Activated CD4-positive, alpha-beta T cell treated with anti-CD3 and anti-CD28 coated beads for 48 hours (primary cell): ENCODE measurements around the gene RASAL3.
A peak's percentile ranks its signal among the peaks of the same experiment; 100 is the strongest.

ENCODE experiments used
- DNase-seq: peaks from one replicate; pipeline ENCODE4 v3.0.0-alpha.2; 2020

The RASAL3 gene

DNA sequence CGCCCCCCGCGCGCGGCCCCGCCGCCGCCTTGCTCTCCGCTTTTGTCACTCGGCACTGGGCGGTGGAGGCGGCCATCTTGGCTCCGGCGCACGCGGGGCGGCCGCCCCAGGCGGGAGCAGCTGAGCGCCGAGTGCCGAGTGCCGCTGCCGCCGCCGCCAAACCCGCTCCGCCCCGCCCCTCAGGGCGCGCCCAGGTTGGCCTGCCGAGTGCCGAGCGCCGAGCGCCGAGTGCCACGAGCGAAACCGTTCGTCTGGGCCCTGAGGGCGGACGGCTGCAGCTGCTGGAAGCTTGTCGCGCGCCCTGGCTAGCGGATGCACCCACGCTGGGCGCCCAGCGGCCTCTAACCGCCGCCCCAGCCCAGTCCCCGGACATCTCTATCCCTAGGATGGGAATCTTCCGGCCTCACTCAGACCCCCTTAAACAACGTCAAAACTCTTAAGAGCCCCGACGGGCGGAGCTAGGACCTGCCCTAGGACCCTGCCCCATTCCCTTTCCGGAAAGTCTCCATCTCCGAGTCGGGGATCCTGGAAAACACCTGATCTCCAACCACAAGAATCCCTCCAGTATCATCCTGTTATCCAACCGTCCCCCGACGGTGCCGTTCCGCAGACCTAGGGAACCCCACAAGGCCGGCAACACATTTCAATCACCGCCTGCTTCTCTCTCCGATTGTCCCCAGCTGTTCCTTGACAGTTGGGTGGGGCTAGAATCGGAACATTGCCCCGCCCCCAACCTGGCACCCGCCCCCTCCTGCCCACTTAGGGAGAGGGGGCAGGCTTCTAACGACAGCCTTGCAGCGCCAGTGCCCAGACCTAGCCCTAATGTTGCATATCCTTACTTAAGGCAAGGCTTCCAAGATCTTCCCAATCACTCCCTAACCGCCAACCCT lies 31.5 kb downstream of the RASAL3 start:
- DNase-seq, result peak; percentile 95

DNA sequence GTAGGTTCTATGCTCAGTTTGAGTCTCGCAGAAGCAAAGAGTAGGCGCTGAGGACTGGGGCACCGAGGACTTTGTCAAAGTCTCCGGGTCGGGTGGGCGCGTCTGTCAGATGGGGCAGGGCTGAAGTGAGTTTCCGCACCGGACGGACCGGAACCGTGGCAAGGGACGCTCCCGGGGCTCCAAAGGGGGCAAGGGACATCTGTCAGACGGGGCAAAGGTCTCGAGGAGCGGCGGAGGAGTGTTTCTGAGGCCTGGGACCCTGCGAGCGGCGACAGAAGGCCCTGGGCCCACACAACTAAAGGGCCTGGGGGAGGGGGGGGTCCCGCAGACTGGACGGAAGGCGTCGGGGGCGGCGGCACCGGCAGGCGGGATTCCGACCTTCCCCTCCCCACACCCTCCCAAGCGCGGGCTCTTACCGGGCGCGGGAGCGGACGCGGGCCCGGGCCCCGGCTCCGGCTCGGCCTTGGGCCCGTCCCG lies 32.3 kb downstream of the RASAL3 start:
- peak; percentile 47 for DNase-seq

DNA sequence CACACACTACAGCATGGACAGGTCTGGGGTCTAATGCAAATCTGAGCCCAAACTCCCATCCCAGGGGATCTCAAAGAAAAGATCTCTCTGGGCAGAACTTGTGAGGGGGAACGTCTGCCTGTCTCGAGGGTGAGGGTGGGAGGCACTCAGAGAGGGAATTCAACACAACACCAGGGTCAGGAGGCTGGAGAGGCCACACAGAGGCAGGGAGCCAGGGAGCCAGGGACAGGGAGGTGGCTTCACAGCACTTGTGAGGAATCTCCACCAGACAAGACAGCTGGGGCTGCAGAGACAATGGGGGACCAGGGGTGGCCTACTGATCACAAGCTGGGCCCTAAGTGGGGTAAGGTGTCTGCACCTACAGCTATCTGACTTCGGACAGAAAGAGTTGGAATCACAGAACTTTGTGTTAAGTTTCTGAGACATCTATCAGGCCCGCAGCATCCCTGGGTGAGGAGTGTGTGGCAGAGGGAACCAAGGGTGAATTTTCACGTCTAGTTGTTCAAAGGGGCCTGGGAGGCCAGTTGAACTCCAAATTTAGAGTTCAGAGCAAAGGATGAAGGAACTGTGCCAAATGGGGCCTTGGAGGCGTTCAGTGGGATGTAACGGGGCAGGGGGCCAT lies 32.8 kb downstream of the RASAL3 start:
- no peak for DNase-seq

DNA sequence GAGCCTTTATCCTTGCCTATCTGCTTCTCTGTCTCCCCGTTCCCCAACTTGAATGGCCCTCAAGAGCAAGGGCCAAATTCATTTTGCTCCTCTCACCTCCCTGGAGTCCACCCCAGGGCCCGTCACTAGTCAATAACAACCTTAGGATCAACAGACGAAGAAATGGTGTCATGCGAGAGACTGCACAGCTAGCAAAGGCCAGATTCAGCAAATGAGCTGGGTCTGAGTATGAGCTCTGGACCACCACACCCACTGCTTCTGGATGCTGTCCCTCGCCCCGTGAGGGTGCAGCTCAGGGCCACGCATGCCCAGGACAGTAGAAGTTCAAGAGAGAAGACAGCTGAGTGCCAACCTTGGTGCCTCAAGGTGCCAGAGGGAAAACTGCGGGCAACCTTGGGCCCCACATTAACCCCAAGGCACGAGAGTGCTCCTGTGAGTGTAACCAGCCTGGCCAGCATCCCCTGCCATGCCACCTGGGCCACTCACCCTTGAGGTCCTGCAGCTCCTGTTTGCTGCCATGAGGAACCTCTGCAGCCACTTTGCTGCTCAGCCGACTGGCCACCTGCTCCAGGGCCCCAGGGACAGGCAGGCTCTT lies 33.7 kb downstream of the RASAL3 start:
- no peak for DNase-seq

DNA sequence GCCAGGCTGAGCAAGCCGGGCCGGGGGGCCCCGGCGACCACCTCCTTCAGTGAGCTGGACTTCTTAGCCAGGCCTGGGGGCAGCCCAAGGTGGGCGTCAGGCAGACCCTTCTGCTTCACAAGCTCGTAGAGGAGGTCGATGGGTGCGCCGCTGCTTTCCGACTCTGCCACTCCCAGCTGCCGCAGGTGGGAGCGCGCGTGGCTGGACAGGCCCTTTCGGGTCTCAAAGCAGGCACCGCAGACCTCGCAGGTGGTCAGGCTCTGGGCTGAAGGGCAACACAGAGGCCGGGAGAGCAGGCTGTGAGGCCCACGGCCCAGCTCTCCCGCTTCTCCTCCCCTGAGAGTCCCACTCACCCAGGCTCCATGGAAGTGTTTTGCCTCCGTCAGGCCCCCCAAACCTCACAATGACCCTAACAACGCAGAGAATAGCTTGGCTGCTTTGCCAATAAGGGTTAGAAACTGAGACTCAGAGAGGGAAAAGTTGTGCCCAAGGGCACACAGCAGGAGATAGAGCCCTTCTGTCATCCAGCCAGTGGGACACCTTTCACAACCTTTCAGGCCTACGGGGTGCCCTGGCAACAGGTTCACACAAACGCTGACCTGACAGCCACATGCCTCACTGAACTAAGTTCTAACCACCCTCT lies 34.4 kb downstream of the RASAL3 start:
- DNase-seq, result no peak

DNA sequence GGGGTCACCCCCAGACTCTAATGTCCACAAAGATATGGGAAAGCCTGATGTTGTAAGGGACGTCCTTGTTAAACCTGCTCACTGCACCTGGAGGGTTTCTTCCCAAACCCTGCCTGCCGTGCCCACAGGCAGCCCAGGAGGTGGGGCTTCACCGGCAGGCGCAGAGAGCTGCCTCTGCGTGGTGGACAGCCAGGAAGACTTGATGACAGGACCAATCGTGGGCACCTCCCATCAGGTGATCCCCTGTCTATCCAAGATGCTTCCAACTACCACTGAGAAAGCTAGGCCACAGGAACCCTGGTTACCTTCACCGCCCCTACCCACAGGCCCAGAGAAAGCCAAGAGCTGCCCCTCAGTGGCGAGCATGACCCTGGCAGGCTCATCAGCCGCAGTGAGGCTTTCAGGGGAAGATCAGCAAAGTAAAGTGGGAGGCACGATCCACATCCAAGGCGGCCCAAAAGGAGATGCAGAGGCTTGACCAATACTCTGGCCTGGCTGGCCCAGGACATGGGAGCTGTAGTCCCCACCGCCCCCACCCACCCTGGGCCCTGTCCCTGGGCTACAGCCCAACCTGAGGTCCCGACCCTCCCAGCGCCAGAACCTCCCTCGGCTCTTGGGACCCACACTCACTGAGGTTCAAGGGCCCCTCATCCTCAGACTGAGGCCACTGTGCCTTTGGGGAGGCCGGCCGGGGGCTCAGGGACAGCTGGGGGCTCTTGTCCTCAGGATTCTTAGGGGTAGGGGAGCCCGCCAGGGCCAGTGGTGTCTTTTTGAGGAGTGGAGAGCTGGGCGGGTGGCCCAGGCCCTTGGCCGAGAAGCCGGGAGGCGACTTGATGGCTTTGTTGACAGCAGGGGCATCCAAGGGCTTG lies 35.2 kb downstream of the RASAL3 start:
- no peak for DNase-seq

DNA sequence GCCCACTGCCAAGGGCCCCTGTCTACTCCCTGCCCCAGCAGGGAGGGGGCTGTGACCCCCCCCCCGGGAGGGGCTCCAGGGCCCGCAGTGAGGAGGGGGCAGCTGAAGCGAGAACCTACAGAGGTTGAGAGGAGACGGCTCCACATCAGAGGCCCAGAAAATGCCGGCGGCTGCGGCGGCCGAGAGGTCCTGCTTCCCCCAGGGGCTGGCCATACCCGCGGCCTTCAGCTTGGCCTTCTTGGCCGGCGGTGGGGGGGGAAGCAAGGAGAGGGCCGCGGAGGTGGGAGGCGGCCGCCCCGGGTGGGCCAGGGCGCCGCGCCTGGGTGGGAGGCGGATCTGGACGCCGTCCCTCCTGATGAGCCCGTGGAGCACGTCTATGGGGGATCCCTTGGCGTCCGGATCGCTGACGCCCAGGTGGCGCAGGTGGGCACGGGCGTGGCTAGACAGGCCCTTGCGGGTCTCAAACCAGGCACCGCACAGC lies 36.3 kb downstream of the RASAL3 start:
- no peak for DNase-seq

DNA sequence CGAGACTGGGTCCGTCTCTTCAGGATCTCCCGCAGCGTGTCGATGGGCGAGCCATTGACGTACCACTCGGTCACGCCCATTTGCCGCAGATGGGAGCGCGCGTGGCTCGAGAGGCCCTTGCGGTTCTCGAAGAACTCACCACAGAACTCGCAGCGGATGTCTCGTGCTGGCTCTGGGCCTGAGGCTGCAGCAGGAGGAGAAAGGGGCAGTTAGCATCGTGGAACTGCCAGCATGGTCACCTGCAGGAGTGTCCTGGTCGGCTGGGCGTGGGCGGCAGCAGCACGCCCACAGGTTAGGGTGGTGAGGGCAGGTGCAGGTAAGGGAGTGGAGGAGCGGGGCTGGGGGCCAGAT lies 37.0 kb downstream of the RASAL3 start:
- no peak for DNase-seq

DNA sequence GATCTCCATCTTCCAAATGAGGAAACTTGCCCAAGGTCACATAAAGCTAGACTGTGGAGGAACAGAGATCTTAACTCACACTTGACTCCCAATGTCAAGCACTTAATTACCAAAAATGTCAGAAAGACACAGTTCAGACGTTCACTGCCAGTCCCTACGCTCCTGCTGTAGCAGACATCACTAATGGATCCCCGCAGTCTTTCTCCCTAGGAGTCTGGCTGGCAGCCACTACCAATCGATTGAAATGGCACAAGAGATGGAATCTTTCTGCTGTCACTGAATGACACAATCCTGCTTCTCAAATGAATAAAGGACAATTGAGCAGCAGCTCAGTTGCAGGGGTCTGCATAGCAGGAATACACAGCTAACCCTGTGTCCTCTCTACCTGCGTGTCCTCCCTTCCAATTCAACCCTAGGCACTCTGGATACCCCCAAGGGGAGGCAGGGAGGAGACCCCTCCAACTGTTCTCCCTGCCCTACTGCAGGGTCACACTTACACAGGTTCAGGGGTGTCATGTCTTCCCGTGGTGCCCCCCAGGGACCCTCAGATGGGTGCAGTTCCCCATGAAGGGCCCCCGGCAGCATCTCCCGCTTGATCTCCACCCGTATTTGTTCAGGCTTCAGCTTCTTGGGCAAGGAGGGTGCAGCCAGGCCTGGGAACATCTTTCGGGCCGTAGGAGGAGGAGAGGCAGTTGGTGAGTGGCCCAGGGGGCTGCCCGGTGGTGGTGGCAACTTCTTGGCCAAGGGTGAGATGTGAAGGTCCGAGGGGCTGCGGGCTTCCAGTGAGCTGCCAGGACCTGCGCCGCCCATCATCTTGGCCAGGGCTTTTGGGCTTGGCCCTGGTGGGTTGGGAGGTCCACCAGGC lies 37.6 kb downstream of the RASAL3 start:
- peak; percentile 44 for DNase-seq

DNA sequence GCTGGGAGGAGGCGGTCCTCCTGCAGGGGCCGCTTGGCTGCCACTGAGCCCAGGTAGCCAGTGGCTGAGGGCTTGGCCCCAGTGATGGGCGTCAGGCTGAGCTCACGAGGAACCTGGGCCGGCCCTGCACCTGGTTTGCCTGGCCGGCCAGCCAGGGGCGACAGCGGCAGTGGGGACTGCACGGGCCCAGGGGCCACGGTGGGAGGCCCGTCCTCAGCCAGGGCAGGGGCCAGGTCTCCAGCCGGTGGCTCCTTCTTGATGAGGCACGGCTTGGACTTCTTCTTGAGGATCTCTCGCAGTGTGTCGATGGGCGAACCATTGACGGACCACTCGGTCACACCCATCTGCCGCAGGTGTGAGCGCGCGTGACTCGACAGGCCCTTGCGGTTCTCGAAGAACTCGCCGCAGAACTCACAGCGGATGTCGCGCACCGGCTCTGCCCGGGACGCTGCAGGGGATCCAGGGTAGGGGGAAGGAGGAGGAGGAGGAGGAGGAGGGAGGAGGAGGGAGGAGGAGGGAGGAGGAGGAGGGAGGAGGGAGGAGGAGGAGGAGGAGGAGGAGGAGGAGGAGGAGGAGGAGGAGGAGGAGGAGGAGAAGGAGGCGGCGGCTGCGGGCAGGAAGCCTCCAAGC lies 38.9 kb downstream of the RASAL3 start:
- DNase-seq, result no peak

DNA sequence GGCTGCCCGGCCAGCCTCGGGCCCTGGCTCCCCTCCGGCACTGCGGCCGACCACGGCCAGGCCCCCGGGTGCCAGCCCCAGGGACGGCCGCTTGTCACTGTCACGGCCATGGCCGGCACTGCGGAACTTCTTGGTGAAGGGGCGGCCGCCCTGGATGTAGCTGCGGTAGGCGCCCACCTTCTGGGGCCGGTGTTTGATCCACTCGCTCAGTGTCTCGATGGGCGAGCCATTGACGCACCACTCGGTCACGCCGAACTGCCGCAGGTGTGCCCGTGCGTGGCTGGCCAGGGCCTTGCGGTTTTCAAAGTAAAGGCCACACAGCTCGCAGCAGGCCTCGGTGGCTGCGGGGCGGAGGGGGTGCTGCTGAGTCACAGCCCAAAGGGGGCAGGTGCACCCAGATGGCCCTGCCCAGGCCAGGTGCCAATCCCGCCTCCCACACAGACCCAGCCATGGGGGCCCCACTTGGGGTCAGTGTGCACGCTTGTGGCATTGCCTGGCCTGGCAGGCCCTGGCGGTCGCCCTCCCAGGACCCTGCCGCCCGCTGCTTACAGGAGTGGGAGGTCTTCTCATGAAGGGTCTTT lies 39.6 kb downstream of the RASAL3 start:
- no peak for DNase-seq

DNA sequence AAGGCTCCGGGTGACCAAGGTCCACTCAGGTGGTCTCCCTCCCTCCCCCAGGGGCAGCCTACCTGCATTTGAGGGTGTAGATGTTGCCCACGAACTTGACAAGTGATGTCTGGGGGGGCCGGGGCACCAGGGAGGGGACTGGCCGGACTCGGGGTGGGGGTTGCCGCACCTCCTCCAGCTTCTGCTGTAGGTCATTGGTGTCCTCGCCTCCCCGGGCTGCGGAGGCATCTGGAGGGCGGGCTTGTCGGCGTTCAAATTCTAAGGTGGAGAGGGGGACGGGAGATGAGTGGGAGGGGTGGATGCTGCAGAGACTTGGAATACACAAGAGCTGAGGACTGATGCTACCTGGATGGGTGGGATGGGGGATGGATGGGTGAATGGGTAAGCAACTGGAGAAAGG lies 40.2 kb downstream of the RASAL3 start:
- DNase-seq, result no peak

DNA sequence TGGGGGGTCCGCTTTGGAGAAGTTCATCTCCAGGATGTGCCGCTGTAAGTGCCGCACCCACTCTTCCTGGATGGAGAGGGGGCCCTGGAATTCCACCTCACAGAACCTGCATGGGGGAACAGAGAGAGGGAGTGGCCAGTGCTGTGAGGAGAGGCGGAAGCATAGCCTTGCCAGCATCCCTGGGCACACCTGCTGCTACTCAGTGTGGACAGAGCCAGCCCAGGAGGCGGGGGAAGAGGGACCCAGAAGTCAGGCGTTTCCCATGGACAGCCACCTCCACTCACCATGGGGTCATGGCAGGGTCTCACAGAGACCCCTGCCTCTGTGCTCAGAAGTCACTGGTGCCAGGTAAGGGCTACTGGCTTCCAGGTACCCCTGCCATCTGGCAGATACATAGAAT lies 41.2 kb downstream of the RASAL3 start:
- no peak for DNase-seq

DNA sequence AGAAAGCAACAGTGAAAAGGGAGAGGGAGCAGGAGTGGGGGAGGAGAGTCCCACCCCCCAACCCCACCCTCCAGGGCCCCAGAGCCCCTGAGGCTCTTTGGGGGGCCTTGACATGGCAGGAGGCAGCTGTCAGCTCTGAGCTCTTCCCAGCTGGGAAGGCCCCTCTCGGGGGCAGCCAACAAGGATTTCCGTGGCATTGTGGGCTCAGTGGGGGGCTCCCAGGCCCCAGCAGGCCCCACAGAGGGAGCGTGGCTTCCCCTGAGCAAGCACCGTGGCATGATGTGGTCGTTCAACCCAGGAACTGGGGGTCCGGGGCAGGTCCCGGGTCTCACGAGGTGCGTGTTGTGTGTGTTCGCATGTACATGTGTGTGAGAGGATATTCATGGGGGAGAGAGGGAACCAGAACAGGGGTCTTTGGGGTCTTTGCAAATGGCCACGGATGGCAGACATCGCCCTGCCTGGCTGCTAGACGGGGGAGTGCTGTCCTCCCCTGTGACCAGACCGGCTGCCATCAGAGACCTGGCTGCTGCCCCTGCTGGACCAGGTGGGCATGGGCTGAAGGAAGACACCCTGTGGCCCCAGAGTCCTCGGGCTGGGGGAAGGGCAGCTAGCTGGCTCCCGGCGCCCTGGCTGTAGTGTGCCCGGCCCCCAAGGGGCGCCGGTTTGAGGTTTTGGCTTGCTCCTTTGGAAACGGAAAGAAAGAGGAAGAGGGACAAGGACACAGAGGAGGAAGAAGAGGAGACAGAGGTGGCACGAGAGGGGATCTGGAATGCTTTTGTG lies 41.9 kb downstream of the RASAL3 start:
- no peak for DNase-seq

DNA sequence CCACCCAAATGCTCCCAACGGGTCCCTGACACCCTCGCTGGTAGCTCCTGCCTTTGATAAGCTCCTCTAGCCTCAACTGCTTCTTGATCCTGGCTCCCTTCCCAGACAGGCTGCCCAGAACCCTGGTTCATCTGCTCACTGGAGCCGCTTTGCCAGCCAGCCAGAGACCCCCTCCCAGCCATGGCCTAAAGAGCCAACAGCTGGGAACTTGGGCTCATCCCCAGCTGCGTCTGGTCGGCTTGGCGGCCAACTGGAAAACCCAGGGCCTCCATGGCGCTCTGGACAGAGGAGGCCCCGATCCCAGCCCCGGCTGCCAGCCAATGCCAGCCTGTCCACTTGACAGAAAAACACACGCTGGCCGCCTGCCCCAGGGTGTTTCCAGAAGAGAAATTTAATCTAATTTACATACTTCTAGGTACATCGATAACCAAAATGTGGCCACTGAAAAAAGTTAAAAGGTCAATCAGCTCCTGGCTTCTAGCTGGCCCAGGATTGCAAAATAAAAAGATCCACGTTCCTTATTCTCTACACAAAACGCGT lies 42.6 kb downstream of the RASAL3 start:
- DNase-seq, result no peak

DNA sequence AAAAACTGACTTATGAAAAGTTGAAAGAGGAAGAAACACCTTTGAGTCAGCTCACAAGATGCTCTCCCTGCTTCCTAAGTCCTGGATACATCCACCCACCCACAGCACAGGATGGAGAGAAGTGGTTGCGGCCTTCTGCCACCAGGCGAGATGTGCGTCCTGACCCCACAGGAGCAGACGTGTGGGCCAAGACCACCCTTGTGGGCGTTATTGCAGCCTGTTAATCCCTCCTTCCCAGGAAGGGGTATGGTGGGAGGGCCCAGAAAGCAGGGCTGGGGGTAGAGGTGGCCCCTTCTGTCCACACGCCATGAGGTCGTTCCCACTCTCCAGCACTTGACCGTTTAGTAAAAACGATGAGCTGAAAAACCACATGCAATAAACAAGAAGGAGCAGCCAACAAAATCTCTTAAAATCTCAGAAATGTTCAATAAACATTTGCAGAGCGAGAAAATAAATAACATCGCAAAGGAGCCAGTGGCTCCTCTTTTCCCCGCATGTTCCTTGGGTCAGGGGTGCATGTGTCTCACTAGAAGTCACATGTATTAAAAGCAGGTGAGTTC lies 43.1 kb downstream of the RASAL3 start:
- DNase-seq, result no peak

DNA sequence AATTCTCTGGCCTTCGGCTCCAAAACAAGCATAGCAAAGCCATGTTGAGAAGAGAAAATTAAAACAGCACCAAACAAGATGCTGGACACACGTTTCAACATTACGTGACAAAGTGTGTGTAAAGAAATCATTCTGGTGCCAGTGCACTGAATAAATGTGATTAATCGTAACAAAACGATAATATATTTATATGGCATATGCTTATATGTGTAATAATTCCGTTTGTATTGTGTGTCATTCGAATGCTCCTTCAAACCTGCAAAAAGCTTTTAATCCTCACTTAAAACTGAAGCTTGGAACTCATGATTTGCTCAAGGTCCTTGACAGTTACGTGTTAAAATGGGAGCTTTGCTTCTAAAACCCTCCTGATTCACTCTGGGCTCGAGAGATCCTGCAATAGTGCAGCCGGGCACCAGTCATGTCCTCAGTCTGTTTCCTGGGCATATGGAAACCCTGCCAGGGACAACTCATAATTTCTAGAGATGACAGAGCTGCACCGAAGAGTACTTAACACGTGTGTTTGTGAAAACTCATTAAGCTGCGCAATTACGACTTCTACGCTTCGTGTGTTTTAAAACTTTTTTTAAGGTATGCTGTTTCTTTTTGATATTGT lies 44.8 kb downstream of the RASAL3 start:
- no peak for DNase-seq

DNA sequence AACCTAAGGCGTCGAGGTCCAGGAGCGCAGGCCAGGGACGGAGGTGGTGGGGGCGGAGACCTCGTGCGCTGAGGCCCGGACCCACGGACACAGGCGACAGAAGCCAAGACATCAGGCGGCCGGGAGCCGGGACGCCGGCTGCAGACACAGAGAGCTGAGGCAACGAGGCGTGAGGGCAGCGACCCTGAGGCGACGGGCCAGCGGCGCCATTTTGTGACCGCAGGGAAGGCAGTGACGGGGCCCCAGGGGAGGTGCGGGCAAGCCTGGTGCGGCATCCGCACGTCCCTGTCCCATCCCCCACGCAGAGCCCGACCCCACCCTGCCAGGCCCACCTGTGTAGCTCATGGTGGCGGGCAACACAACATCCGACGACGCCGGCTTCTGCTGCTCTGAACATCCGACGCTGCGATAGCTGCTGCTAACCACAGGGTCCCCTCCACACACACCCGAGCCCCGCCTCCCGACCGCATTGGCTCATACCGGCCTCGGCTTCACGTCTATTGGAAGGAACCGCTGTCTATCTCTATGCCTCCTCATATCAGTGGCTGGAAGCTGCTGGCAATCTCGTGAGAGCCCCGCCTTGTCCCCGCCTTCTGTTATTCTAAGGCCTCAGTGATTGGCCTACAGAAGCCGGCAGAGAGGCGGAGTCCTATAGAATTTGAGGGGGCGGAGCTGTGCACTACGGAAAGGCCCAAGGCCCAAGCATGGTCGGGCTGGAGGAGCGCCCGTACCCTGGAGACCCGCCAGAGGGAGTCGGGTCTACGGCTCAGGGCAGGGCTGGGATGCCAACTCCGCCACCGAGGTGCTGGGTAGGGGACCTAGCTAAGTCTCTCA lies 45.5 kb downstream of the RASAL3 start, which contains the start of gene AKAP8L:
Gene AKAP8L (minus strand): TSS at position 410 of the 834 bp plus-strand sequence. CDS start 65 bp downstream, at position 345.
- peak; percentile 99 for DNase-seq
